ENCODE results near the gene RGS2.

DNA sequence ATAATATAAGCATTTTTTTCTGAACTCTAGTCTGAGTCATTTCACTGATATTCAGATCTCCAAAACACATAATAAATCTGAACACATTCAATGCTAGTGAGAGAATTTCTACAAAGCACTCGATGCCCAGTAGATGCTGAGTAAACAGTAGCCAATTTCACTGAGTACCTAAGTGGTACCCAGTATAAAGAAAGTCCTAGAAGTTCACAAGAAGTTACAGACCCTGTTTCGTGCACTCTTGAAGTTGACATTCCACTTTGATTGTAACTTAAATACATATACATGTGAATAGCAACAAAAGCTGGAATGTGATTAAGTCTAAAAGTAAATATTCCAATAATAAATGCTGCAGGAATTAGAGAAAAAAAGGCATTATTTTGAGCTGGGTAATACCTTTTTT lies 33.2 kb upstream of the RGS2 start:
- TF ChIP-seq, protein P1, sequence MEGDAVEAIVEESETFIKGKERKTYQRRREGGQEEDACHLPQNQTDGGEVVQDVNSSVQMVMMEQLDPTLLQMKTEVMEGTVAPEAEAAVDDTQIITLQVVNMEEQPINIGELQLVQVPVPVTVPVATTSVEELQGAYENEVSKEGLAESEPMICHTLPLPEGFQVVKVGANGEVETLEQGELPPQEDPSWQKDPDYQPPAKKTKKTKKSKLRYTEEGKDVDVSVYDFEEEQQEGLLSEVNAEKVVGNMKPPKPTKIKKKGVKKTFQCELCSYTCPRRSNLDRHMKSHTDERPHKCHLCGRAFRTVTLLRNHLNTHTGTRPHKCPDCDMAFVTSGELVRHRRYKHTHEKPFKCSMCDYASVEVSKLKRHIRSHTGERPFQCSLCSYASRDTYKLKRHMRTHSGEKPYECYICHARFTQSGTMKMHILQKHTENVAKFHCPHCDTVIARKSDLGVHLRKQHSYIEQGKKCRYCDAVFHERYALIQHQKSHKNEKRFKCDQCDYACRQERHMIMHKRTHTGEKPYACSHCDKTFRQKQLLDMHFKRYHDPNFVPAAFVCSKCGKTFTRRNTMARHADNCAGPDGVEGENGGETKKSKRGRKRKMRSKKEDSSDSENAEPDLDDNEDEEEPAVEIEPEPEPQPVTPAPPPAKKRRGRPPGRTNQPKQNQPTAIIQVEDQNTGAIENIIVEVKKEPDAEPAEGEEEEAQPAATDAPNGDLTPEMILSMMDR (conservative IDR thresholded peaks at IDR 0.05): no peak
- no peak for TF ChIP-seq EZH2 (IDR thresholded peaks at IDR 0.05; ENCODE audit: low read depth)
